ENCODE data around the gene SCGB1D1.
"Not testable (repeated sequence)": the region's sequence is repeated elsewhere in the genome, so short reads cannot be mapped to it uniquely, and the experiment has no call there.

GRCh38 chr11:62206276-62207066 lies 16.5 kb downstream of the SCGB1D1 start:
- not testable (repeated sequence) for TF ChIP-seq CTCF, POLR2A, POLR2AphosphoS5 (IDR thresholded peaks at IDR 0.05)
